Left ventricle myocardium inferior (tissue), 1 donor: ENCODE results near the gene HSPA12A. TPM values are rescaled to one million over a fixed set of nuclear protein-coding genes. Genes with fewer than 3 reads are reported as not detected.

Source experiments
- DNase-seq: peaks from one replicate; pipeline ENCODE4 v3.0.0-alpha.2; 2020
- H3K27ac ChIP-seq: fragments of 200-600 bp; replicated peaks from 2 replicates; pipeline ENCODE4 v1.8.0; 2021
- H3K27me3 ChIP-seq: fragments of 200-600 bp; 2 replicates; pipeline ENCODE4 v1.8.0; 2021; ENCODE audit warnings: low read depth
- H3K36me3 ChIP-seq: fragments of 200-600 bp; 2 replicates; pipeline ENCODE4 v1.8.0; 2021
- H3K4me1 ChIP-seq: fragments of 200-600 bp; 2 replicates; pipeline ENCODE4 v1.8.0; 2021
- H3K4me3 ChIP-seq: fragments of 200-600 bp; 2 replicates; pipeline ENCODE4 v1.8.0; 2021; ENCODE audit warnings: mild to moderate bottlenecking, moderate library complexity
- H3K9me3 ChIP-seq: fragments of 200-600 bp; replicated peaks from 2 replicates; pipeline ENCODE4 v1.8.0; 2021
- CTCF ChIP-seq: fragments of 200-600 bp; IDR thresholded peaks from 2 replicates; pipeline ENCODE4 v1.8.0; 2021; ENCODE audit warnings: antibody characterized with exemption, mild to moderate bottlenecking, borderline replicate concordance
- intact Hi-C: fragments of 100-400 bp; cut with micrococcal nuclease; formaldehyde crosslinking; loops from one replicate; pipeline ENCODE4 v1.11.0; 2022
- total RNA-seq: library from RNA; stranded (reverse); fragmentation: NEBNext Ultra II Directional; extraction: Animal tissue kit (Norgen Biotek cat#: 25700); gene quantifications from one replicate; pipeline ENCODE4 v1.2.1, GENCODE V29; 2021
- donor health status: DM: no; HTN: yes; CAD: no; lungs with severe emphysema.

HSPA12A gene
- total RNA-seq, 1 donor from 2014 or later, result 15.0 TPM

DNA sequence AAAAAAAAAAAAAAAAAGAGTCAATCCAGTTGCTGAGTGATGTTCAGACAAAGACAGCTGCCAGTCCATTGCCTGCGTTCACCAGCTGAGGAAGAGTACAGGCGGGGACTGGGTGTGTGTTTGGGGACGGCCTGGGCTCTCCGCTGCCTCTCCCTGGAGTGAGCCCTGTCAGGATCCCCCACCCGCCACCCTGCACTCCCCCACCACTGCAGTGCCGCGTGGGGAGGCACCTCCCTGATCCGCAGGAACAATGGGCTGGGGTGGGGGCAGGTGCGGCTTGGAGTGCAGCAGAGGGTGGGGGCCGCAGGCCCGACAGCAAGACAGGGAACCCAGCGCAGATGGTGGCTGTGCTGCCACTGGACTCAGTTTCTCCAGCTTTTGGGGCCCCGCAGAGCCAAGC, 1.4 kb downstream of the HSPA12A start:
- Histone ChIP-seq H3K9me3 (peaks cover 3% of the 10 kb centered on the region), H3K4me3 (peak overlapping the region; percentile 92), H3K27ac (peak overlapping the region; percentile 98), H3K27me3 (peaks cover 22% of the 10 kb centered on the region), H3K36me3 (no peaks in the 10 kb centered on the region), H3K4me1 (peaks cover 26% of the 10 kb centered on the region)
- intact Hi-C loops, result no loop called here
- TF ChIP-seq CTCF, result no peak
- no peak for DNase-seq

- DNase-seq, result no peak
- H3K4me1 ChIP-seq, result peaks cover 35% of the 10 kb centered on the region
- peaks cover 22% of the 10 kb centered on the region for H3K27me3 ChIP-seq
- H3K36me3 ChIP-seq, result no peaks in the 10 kb centered on the region
- H3K27ac ChIP-seq, result no peak overlapping the region
- no peak overlapping the region for H3K4me3 ChIP-seq
- H3K9me3 ChIP-seq, result peaks cover 3% of the 10 kb centered on the region
- no peak for TF ChIP-seq CTCF
- intact Hi-C loops, result no loop called here
Measured at GRCh38 chr10:116738339-116738738, 4.0 kb downstream of the HSPA12A start.

- H3K4me1 ChIP-seq, result peaks cover 35% of the 10 kb centered on the region
- no peak for DNase-seq
- H3K27me3 ChIP-seq, result peaks cover 22% of the 10 kb centered on the region
- no peak overlapping the region for H3K4me3 ChIP-seq
- intact Hi-C loops, result no loop called here
- H3K9me3 ChIP-seq, result peaks cover 3% of the 10 kb centered on the region
- no peak overlapping the region for H3K27ac ChIP-seq
- no peaks in the 10 kb centered on the region for H3K36me3 ChIP-seq
- TF ChIP-seq CTCF, result peak; percentile 22
Measured at GRCh38 chr10:116737627-116738327, 4.6 kb downstream of the HSPA12A start.

DNA sequence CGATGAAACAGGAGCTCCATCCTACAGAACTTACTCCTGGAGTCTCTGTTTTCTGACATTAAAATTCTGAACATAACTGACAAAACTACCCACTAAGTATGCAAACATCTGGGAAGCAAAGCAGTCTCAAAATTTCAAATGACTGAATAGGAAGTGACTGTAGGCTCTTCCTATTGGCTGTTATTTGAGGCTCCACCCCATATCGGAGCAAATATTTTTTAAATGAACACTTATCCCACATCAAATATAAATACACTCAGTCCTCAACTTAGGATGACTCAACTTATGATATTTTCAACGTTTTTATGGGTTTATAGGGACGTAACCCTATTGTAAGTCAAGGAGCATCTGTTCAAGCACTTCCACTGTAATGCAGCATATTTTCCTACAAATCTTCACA, 8.8 kb downstream of the HSPA12A start:
- Histone ChIP-seq H3K4me3 (no peak overlapping the region), H3K27ac (no peak overlapping the region), H3K4me1 (peaks cover 23% of the 10 kb centered on the region), H3K27me3 (no peaks in the 10 kb centered on the region), H3K9me3 (peaks cover 3% of the 10 kb centered on the region), H3K36me3 (no peaks in the 10 kb centered on the region)
- intact Hi-C loops, result no loop called here
- TF ChIP-seq CTCF, result no peak
- no peak for DNase-seq

DNA sequence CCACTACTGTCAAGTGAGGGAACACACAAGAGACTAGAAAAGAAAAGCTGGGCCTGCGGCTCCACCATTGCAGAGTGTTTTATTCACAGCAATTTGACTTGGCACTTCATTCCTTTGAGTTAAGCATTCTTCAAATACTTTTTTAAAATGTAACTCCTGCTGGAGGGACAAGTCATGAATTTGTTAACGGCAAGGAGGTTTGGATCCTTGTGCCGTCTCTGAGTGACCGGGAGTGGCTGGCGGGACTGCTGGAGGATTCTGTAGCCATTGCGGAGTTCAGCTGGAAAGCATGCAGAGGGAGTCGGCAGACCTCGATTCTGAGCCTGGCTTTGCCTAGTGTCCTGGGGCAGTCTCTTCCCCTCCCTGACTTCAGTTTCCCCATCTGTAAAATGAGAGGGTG, 9.8 kb downstream of the HSPA12A start:
- Histone ChIP-seq H3K36me3 (no peaks in the 10 kb centered on the region), H3K4me1 (peaks cover 23% of the 10 kb centered on the region), H3K4me3 (no peak overlapping the region), H3K9me3 (peaks cover 3% of the 10 kb centered on the region), H3K27ac (no peak overlapping the region), H3K27me3 (no peaks in the 10 kb centered on the region)
- DNase-seq, result no peak
- no peak for TF ChIP-seq CTCF
- intact Hi-C loops, result no loop called here
